ENCODE measurements around the gene ANAPC5. TPM values are rescaled to one million over a fixed set of nuclear protein-coding genes. Genes with fewer than 3 reads are reported as not detected.

Gene ANAPC5
- total and polyA plus RNA-seq, 2 experiments from 2014 or later = 128 to 144 TPM

DNA sequence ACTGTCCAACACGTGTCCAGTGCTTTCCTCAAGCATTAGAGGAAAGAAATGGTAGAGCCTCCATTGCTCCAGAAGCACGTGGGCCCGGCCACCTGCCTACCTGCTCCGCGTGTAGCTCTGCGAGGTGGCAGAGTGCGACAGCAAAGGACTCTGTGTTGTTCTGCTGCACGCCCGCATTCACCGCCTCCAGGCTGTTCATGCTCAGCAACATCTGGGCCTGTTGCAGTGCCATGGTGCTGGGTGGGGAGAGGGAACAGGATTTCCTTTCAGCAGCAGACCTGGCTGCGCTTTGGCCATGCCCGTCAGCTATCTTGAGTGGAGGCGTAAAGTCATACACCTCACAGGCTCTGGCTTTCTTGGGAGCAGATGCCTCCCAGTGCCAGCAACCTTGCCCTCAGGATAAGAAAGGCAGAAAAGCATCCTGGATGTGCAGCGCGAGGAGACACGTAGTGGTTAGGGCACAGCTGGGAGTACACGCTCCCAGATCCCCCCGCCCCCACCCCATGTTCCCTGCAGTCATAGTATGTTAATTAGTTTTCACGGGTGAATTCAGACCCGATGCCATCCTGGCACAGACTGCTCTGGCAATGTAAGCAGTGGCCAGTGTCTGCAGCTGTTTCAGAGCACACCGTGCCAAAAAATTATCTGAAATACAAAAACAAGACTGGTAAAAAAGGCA, 25.1 kb downstream of the ANAPC5 start:
- WGBS, 2 experiments (ENCODE audit: low coverage in 1 of 2, low lambda C conversion rate in 2 of 2, missing lambda C conversion rate in 2 of 2) = 83 to 87% methylated on average over 21 of the region's 21 CpGs
- no peaks in the 10 kb centered on the region for H4K20me1 ChIP-seq (ENCODE audit: insufficient read depth)
- in situ Hi-C loops (cut with MboI) = loop anchor here (25.0 kb wide), 1 partner anchor 110 kb away; no protein-coding TSS in a partner anchor

DNA sequence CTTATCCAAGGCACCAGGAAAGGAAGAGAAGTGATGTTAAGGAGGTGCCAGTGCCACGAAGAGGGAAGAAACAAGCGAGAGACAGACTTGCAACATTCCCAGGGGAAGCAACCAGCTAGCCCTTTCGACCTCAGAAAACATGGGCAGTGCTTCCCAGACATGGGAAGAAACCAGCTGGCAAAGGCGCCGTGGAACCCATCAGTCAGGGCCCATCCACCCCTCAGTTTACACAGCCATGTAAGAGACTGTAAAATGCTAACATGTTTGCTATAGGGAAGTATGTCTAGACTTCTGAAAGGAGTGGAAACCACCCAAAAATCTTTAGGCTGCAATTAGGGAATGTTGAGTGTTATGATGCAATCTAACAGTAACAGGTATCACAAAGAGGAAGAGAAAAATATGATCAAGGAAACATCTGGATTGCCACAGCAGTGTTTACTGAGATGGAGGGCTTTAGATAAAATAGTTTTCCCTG, 26.3 kb downstream of the ANAPC5 start:
- no peaks in the 10 kb centered on the region for H3K27me3 ChIP-seq (replicated peaks; ENCODE audit: insufficient read depth)
- peak; percentile 18 for DNase-seq
- no peak for TF ChIP-seq EZH2phosphoT487 (IDR thresholded peaks at IDR 0.05; ENCODE audit: insufficient read depth, low read depth)
- no peak for TF ChIP-seq EZH2 (IDR thresholded peaks at IDR 0.05; ENCODE audit: insufficient read depth, poor library complexity, severe bottlenecking)
- in situ Hi-C loops (cut with MboI) = loop anchor here (25.0 kb wide), 1 partner anchor 111 kb away; no protein-coding TSS in a partner anchor
- no peaks in the 10 kb centered on the region for H4K20me1 ChIP-seq (ENCODE audit: insufficient read depth)
- H3K36me3 ChIP-seq (ENCODE audit: low read depth) = peaks cover 50% of the 10 kb centered on the region
- 47 to 54% methylated on average over 5 of the region's 5 CpGs for WGBS, 2 experiments (ENCODE audit: low coverage in 1 of 2, low lambda C conversion rate in 2 of 2, missing lambda C conversion rate in 2 of 2)
- H3K9me2 ChIP-seq (ENCODE audit: insufficient read depth) = no peaks in the 10 kb centered on the region
- no peak overlapping the region for H3K4me2 ChIP-seq (ENCODE audit: unreplicated experiment)
- no peaks in the 10 kb centered on the region for H3F3A ChIP-seq (ENCODE audit: insufficient read depth)
- no peak overlapping the region for H3K4me3 ChIP-seq
- H3K4me1 ChIP-seq (ENCODE audit: insufficient read depth) = no peaks in the 10 kb centered on the region
- no peak overlapping the region for H3K27ac ChIP-seq
- H3K9ac ChIP-seq = no peak overlapping the region
- no peaks in the 10 kb centered on the region for H3K79me2 ChIP-seq (ENCODE audit: insufficient read depth)
- H2AFZ ChIP-seq = no peak overlapping the region
- H3K9me3 ChIP-seq (ENCODE audit: low read depth) = no peaks in the 10 kb centered on the region

More for the DNA sequence above, 25.1 kb downstream of the ANAPC5 start:
- no peak for DNase-seq
- Histone ChIP-seq H3F3A (ENCODE audit: insufficient read depth) (no peaks in the 10 kb centered on the region), H3K4me3 (no peak overlapping the region), H3K9ac (no peak overlapping the region), H3K9me3 (ENCODE audit: low read depth) (no peaks in the 10 kb centered on the region), H2AFZ (no peak overlapping the region), H3K9me2 (ENCODE audit: insufficient read depth) (no peaks in the 10 kb centered on the region), H3K4me1 (ENCODE audit: insufficient read depth) (no peaks in the 10 kb centered on the region), H3K27ac (no peak overlapping the region), H3K4me2 (ENCODE audit: unreplicated experiment) (no peak overlapping the region), H3K36me3 (ENCODE audit: low read depth) (peaks cover 61% of the 10 kb centered on the region), H3K27me3 (replicated peaks; ENCODE audit: insufficient read depth) (no peaks in the 10 kb centered on the region), H3K79me2 (ENCODE audit: insufficient read depth) (no peaks in the 10 kb centered on the region)
- TF ChIP-seq EZH2 (IDR thresholded peaks at IDR 0.05; ENCODE audit: insufficient read depth, poor library complexity, severe bottlenecking) (no peak), EZH2phosphoT487 (IDR thresholded peaks at IDR 0.05; ENCODE audit: insufficient read depth, low read depth) (no peak)

DNA sequence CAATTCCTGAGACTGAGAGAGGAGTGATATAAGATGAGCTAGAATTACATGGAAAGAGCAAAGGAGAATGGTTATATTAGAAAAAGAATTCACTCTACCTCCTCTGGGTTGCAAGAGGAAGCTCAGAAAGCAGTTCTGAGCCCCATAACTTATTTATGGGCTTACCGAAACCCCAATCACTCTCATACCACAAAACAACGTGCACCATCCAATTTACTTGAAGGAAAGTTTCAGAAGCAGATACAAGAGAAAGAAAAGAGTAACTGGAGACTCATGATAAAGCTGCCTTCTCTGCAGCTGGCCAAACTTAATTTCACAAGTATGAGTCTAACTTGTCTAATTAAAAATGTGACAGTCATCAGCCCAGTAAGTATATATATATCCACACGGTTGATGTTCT, 28.3 kb downstream of the ANAPC5 start:
- TF ChIP-seq EZH2 (IDR thresholded peaks at IDR 0.05; ENCODE audit: insufficient read depth, poor library complexity, severe bottlenecking) = no peak
- no peak for TF ChIP-seq EZH2phosphoT487 (IDR thresholded peaks at IDR 0.05; ENCODE audit: insufficient read depth, low read depth)
- no peaks in the 10 kb centered on the region for H3K4me1 ChIP-seq (ENCODE audit: insufficient read depth)

DNA sequence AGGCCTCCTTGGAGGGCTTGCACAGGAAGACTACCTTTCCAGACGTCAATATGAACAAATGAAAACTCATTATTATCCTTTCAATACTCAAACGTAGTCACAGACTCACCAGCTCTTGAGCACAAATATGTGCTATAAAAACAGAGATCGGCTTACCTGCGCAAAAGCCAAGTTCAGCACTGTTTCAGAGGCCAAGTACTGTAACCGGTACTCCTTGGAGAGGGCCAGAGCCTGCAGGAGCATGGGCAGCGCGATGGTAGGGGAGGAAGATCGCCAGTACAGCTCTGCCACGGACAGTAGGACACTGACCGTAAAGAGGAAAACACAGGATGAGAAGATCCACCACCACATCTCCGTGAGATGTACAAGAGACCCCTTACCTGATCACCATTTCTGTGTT, 34.1 kb downstream of the ANAPC5 start:
- no peaks in the 10 kb centered on the region for H3K9me2 ChIP-seq (ENCODE audit: insufficient read depth)
- no peak overlapping the region for H3K27ac ChIP-seq
- 90 to 93% methylated on average over 11 of the region's 11 CpGs for WGBS, 2 experiments (ENCODE audit: low coverage in 1 of 2, low lambda C conversion rate in 2 of 2, missing lambda C conversion rate in 2 of 2)
- no peak for TF ChIP-seq EZH2 (IDR thresholded peaks at IDR 0.05; ENCODE audit: insufficient read depth, poor library complexity, severe bottlenecking)
- TF ChIP-seq EZH2phosphoT487 (IDR thresholded peaks at IDR 0.05; ENCODE audit: insufficient read depth, low read depth) = no peak
- DNase-seq = no peak
- no peak overlapping the region for H3K4me2 ChIP-seq (ENCODE audit: unreplicated experiment)
- in situ Hi-C loops (cut with MboI) = no loop called here
- H3K9ac ChIP-seq = no peak overlapping the region
- H3K4me3 ChIP-seq = no peak overlapping the region
- no peaks in the 10 kb centered on the region for H3K27me3 ChIP-seq (replicated peaks; ENCODE audit: insufficient read depth)
- H3K36me3 ChIP-seq (ENCODE audit: low read depth) = peaks cover 15% of the 10 kb centered on the region; the same call in 1 of the 2 replicates
- H3K79me2 ChIP-seq (ENCODE audit: insufficient read depth) = peaks cover 10% of the 10 kb centered on the region
- no peaks in the 10 kb centered on the region for H3K9me3 ChIP-seq (ENCODE audit: low read depth)
- no peak overlapping the region for H2AFZ ChIP-seq
- H3K4me1 ChIP-seq (ENCODE audit: insufficient read depth) = no peaks in the 10 kb centered on the region
- H4K20me1 ChIP-seq (ENCODE audit: insufficient read depth) = no peaks in the 10 kb centered on the region
- H3F3A ChIP-seq (ENCODE audit: insufficient read depth) = no peaks in the 10 kb centered on the region; the same call in 1 of the 2 replicates

More for the DNA sequence above, 28.3 kb downstream of the ANAPC5 start:
- Histone ChIP-seq H3K9me3 (ENCODE audit: low read depth) (no peaks in the 10 kb centered on the region), H3K4me2 (ENCODE audit: unreplicated experiment) (no peak overlapping the region), H3F3A (ENCODE audit: insufficient read depth) (no peaks in the 10 kb centered on the region), H3K36me3 (ENCODE audit: low read depth) (peaks cover 41% of the 10 kb centered on the region; the same call in 1 of the 2 replicates), H3K27me3 (replicated peaks; ENCODE audit: insufficient read depth) (no peaks in the 10 kb centered on the region), H3K4me3 (no peak overlapping the region), H2AFZ (no peak overlapping the region), H3K9me2 (ENCODE audit: insufficient read depth) (no peaks in the 10 kb centered on the region), H3K27ac (no peak overlapping the region), H4K20me1 (ENCODE audit: insufficient read depth) (no peaks in the 10 kb centered on the region), H3K79me2 (ENCODE audit: insufficient read depth) (no peaks in the 10 kb centered on the region), H3K9ac (no peak overlapping the region)
- 94 to 95% methylated on average over 3 of the region's 3 CpGs for WGBS, 2 experiments (ENCODE audit: low coverage in 1 of 2, low lambda C conversion rate in 2 of 2, missing lambda C conversion rate in 2 of 2)
- no peak for DNase-seq
- in situ Hi-C loops (cut with MboI) = no loop called here
